Measurements from ENCODE around the gene CENPV.
"Not testable (repeated sequence)": the region's sequence is repeated elsewhere in the genome, so short reads cannot be mapped to it uniquely, and the experiment has no call there.

The CENPV gene

GRCh38 chr17:16300554-16300953 is 52.7 kb downstream of the CENPV start:
- no peaks in the 10 kb centered on the region for H3K9me3 ChIP-seq (ENCODE audit: control insufficient read depth, low read length)
- H3K27me3 ChIP-seq (replicated peaks; ENCODE audit: control insufficient read depth, insufficient read depth, low read length, poor library complexity, severe bottlenecking), result no peaks in the 10 kb centered on the region
- no peaks in the 10 kb centered on the region for H3K4me1 ChIP-seq (ENCODE audit: control insufficient read depth, insufficient read depth, low read length, poor library complexity, severe bottlenecking)
- H3K36me3 ChIP-seq (ENCODE audit: control insufficient read depth, insufficient read depth, low read length), result peaks cover 4% of the 10 kb centered on the region
- no peak overlapping the region for H3K27ac ChIP-seq (ENCODE audit: insufficient read depth, low read length, poor library complexity, severe bottlenecking)
- no peak for DNase-seq
- H3K4me3 ChIP-seq (ENCODE audit: insufficient read depth, low read depth, low read length, poor library complexity, severe bottlenecking), result no peak overlapping the region

- no peak for DNase-seq
- no peaks in the 10 kb centered on the region for H3K4me1 ChIP-seq (ENCODE audit: control insufficient read depth, insufficient read depth, low read length, poor library complexity, severe bottlenecking)
- no peaks in the 10 kb centered on the region for H3K9me3 ChIP-seq (ENCODE audit: control insufficient read depth, low read length)
- no peaks in the 10 kb centered on the region for H3K27me3 ChIP-seq (replicated peaks; ENCODE audit: control insufficient read depth, insufficient read depth, low read length, poor library complexity, severe bottlenecking)
- H3K27ac ChIP-seq (ENCODE audit: insufficient read depth, low read length, poor library complexity, severe bottlenecking), result no peak overlapping the region
- peaks cover 4% of the 10 kb centered on the region for H3K36me3 ChIP-seq (ENCODE audit: control insufficient read depth, insufficient read depth, low read length)
- no peak overlapping the region for H3K4me3 ChIP-seq (ENCODE audit: insufficient read depth, low read depth, low read length, poor library complexity, severe bottlenecking)
Measured at GRCh38 chr17:16298140-16298662, 55.1 kb downstream of the CENPV start.

GRCh38 chr17:16297367-16298139 is 55.7 kb downstream of the CENPV start:
- H3K27me3 ChIP-seq (replicated peaks; ENCODE audit: control insufficient read depth, insufficient read depth, low read length, poor library complexity, severe bottlenecking), result no peaks in the 10 kb centered on the region
- peaks cover 4% of the 10 kb centered on the region for H3K36me3 ChIP-seq (ENCODE audit: control insufficient read depth, insufficient read depth, low read length)
- H3K9me3 ChIP-seq (ENCODE audit: control insufficient read depth, low read length), result no peaks in the 10 kb centered on the region
- H3K27ac ChIP-seq (ENCODE audit: insufficient read depth, low read length, poor library complexity, severe bottlenecking), result no peak overlapping the region
- no peaks in the 10 kb centered on the region for H3K4me1 ChIP-seq (ENCODE audit: control insufficient read depth, insufficient read depth, low read length, poor library complexity, severe bottlenecking)
- H3K4me3 ChIP-seq (ENCODE audit: insufficient read depth, low read depth, low read length, poor library complexity, severe bottlenecking), result no peak overlapping the region
- no peak for DNase-seq

- H3K9me3 ChIP-seq (ENCODE audit: control insufficient read depth, low read length); DNase-seq; H3K36me3 ChIP-seq (ENCODE audit: control insufficient read depth, insufficient read depth, low read length); H3K4me3 ChIP-seq (ENCODE audit: insufficient read depth, low read depth, low read length, poor library complexity, severe bottlenecking); H3K27me3 ChIP-seq (replicated peaks; ENCODE audit: control insufficient read depth, insufficient read depth, low read length, poor library complexity, severe bottlenecking); H3K27ac ChIP-seq (ENCODE audit: insufficient read depth, low read length, poor library complexity, severe bottlenecking); H3K4me1 ChIP-seq (ENCODE audit: control insufficient read depth, insufficient read depth, low read length, poor library complexity, severe bottlenecking): not testable (repeated sequence)
Measured at GRCh38 chr17:16296072-16296471, 57.2 kb downstream of the CENPV start.

- no peaks in the 10 kb centered on the region for H3K27me3 ChIP-seq (replicated peaks; ENCODE audit: control insufficient read depth, insufficient read depth, low read length, poor library complexity, severe bottlenecking)
- peaks cover 2% of the 10 kb centered on the region for H3K4me1 ChIP-seq (ENCODE audit: control insufficient read depth, insufficient read depth, low read length, poor library complexity, severe bottlenecking)
- no peak overlapping the region for H3K27ac ChIP-seq (ENCODE audit: insufficient read depth, low read length, poor library complexity, severe bottlenecking)
- no peaks in the 10 kb centered on the region for H3K36me3 ChIP-seq (ENCODE audit: control insufficient read depth, insufficient read depth, low read length)
- no peaks in the 10 kb centered on the region for H3K9me3 ChIP-seq (ENCODE audit: control insufficient read depth, low read length)
- no peak overlapping the region for H3K4me3 ChIP-seq (ENCODE audit: insufficient read depth, low read depth, low read length, poor library complexity, severe bottlenecking)
- DNase-seq, result no peak
Measured at GRCh38 chr17:16294560-16294959, 58.7 kb downstream of the CENPV start.

GRCh38 chr17:16293931-16294330 is 59.3 kb downstream of the CENPV start:
- DNase-seq, result no peak
- H3K4me3 ChIP-seq (ENCODE audit: insufficient read depth, low read depth, low read length, poor library complexity, severe bottlenecking), result no peak overlapping the region
- no peaks in the 10 kb centered on the region for H3K36me3 ChIP-seq (ENCODE audit: control insufficient read depth, insufficient read depth, low read length)
- no peak overlapping the region for H3K27ac ChIP-seq (ENCODE audit: insufficient read depth, low read length, poor library complexity, severe bottlenecking)
- no peaks in the 10 kb centered on the region for H3K27me3 ChIP-seq (replicated peaks; ENCODE audit: control insufficient read depth, insufficient read depth, low read length, poor library complexity, severe bottlenecking)
- no peaks in the 10 kb centered on the region for H3K9me3 ChIP-seq (ENCODE audit: control insufficient read depth, low read length)
- peaks cover 8% of the 10 kb centered on the region for H3K4me1 ChIP-seq (ENCODE audit: control insufficient read depth, insufficient read depth, low read length, poor library complexity, severe bottlenecking)

Data from effector memory CD4-positive, alpha-beta T cell (primary cell).